OCI-LY7 (cell line): Measurements from ENCODE around the gene SNCAIP. TPM values are rescaled to one million over a fixed set of nuclear protein-coding genes. Genes with fewer than 3 reads are reported as not detected.

Source experiments
- BruUV-seq: library from RNA; stranded (reverse); fragments of 400-500 nt; replicated peaks from 2 replicates; lab custom pipeline; 2021; lab: Mats Ljungman, UMichigan
- CTCF ChIA-PET: fragments of 300-600 bp; sonication (Branson Sonifier 250); formaldehyde crosslinking; loops from one replicate; lab custom pipeline; 2022; ENCODE audit warnings: antibody characterized with exemption; ENCODE audit not compliant: unreplicated experiment; lab: Charles Lee
- POLR2A ChIA-PET: fragments of 300-600 bp; sonication (Branson Sonifier 250); formaldehyde crosslinking; loops from one replicate; lab custom pipeline; 2022; ENCODE audit warnings: antibody characterized with exemption; lab: Charles Lee
- DNase-seq: peaks from one replicate; pipeline ENCODE4 v3.0.0-alpha.2; 2015; ENCODE audit warnings: low spot score
- H2AFZ ChIP-seq: fragments of 200-600 bp; sonication (generic), shearing (Covaris generic); 2 replicates; pipeline ENCODE4 v1.6.1; 2014; ENCODE audit warnings: mild to moderate bottlenecking, antibody characterized with exemption, low read length, moderate library complexity
- H3K27ac ChIP-seq: fragments of 200-600 bp; sonication (generic); 2 replicates; pipeline ENCODE4 v1.5.1; 2014; ENCODE audit warnings: mixed run types, low read depth, mild to moderate bottlenecking, moderate library complexity, low read length, inconsistent platforms; ENCODE audit not compliant: poor library complexity, severe bottlenecking
- H3K36me3 ChIP-seq: fragments of 200-600 bp; sonication (generic); 2 replicates; pipeline ENCODE4 v1.6.1; 2014; ENCODE audit warnings: mild to moderate bottlenecking, antibody characterized with exemption, low read length, moderate library complexity, mixed read lengths; ENCODE audit not compliant: insufficient read depth
- H3K4me1 ChIP-seq: fragments of 200-600 bp; sonication (generic); 2 replicates; pipeline ENCODE4 v1.5.1; 2014; ENCODE audit warnings: mild to moderate bottlenecking, low read length; ENCODE audit not compliant: insufficient read depth, poor library complexity, severe bottlenecking
- H3K4me2 ChIP-seq: fragments of 200-600 bp; sonication (generic); 2 replicates; pipeline ENCODE4 v1.6.1; 2014; ENCODE audit warnings: mild to moderate bottlenecking, low read length
- H3K4me3 ChIP-seq: fragments of 200-600 bp; sonication (generic); 2 replicates; pipeline ENCODE4 v1.5.1; 2014; ENCODE audit warnings: mild to moderate bottlenecking, low read depth, low read length; ENCODE audit not compliant: poor library complexity, severe bottlenecking
- H3K79me2 ChIP-seq: fragments of 200-600 bp; sonication (generic); 2 replicates; pipeline ENCODE4 v1.6.1; 2016; ENCODE audit warnings: low read depth, mild to moderate bottlenecking, low read length, moderate library complexity, mixed read lengths; ENCODE audit not compliant: insufficient read depth
- H3K9me2 ChIP-seq: fragments of 200-600 bp; sonication (generic); 2 replicates; pipeline ENCODE4 v1.6.1; 2016; ENCODE audit warnings: mild to moderate bottlenecking, low read length, mixed read lengths; ENCODE audit not compliant: insufficient read depth
- H3K9me3 ChIP-seq: fragments of 200-600 bp; sonication (generic); 2 replicates; pipeline ENCODE4 v1.6.1; 2014; ENCODE audit warnings: mild to moderate bottlenecking, mixed run types, low read length, mixed read lengths
- H4K20me1 ChIP-seq: fragments of 200-600 bp; sonication (generic); 2 replicates; pipeline ENCODE4 v1.6.1; 2014; ENCODE audit warnings: mild to moderate bottlenecking, antibody characterized with exemption, low read length, moderate library complexity, mixed read lengths; ENCODE audit not compliant: insufficient read depth
- EZH2phosphoT487 ChIP-seq: fragments of 200-600 bp; sonication (generic); IDR thresholded peaks from 2 replicates; pipeline ENCODE4 v1.6.1; 2018; ENCODE audit warnings: low read depth, borderline replicate concordance, mild to moderate bottlenecking, mixed run types, antibody characterized with exemption, low read length, moderate library complexity, mixed read lengths
- intact Hi-C: fragments of 100-400 bp; cut with micrococcal nuclease; formaldehyde crosslinking; loops from one replicate; pipeline ENCODE4 v1.10.0; 2022; ENCODE audit not compliant: unreplicated experiment
- total RNA-seq, 2 experiments: library from RNA; depleted of rRNA in 1 of 2; stranded (reverse); fragments of >200 nt in 1 of 2; shearing (Covaris generic) in 1 of 2; gene quantifications; 2 replicates each; pipeline ENCODE4 v1.2.3, GENCODE V29; 2014 to 2022
- TF ChIP-seq, protein P1 (sequence below): fragments of 200-600 bp; sonication (generic); conservative IDR thresholded peaks from 2 replicates; pipeline ENCODE4 v1.5.1; 2014; ENCODE audit warnings: mild to moderate bottlenecking, antibody characterized with exemption, low read length, moderate library complexity, mixed read lengths

The SNCAIP gene
- total RNA-seq, 2 experiments from 2014 or later: not detected

DNA sequence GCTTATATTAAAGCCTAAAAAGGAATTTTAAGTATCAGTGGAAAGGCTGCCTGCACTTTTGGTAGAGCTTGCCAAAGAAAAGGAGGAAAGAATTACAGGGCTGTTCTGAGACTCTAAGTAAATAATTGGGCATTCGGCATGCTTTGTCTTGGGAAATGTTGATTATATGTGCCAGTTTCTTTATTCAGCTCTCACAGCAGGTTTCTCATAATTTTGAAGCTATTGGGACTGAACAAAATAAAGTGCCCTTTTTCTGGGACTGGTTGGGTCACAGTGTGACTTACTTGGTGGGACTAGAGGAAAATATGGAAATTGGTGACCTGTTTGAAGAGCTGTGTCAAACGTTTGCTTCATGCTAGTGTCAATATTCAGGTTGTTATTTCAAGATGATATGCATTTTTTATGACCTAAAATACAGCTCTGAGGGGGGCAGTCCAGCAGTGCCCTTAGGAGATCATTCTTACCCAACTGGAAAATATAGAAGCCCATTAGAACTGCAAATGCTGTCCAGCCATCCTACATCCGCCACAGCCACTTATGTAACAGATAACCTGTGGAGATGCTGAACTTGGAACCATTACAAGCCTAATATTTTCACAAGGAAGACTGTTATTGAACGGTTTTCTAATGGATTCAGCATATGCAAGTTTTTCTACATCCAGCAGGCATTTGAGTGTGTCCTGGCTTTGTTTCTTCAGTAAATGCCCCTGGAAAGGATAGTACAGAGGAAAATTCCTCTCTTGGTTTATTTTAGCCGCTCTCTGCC, 122.4 kb downstream of the SNCAIP start:
- Histone ChIP-seq H3K9me2 (no peaks in the 10 kb centered on the region), H3K79me2 (no peaks in the 10 kb centered on the region), H3K36me3 (no peaks in the 10 kb centered on the region), H3K4me1 (no peaks in the 10 kb centered on the region), H3K4me3 (no peak overlapping the region), H3K9me3 (no peaks in the 10 kb centered on the region), H2AFZ (no peak overlapping the region), H4K20me1 (no peaks in the 10 kb centered on the region), H3K4me2 (no peak overlapping the region), H3K27ac (no peak overlapping the region)
- TF ChIP-seq, protein P1, sequence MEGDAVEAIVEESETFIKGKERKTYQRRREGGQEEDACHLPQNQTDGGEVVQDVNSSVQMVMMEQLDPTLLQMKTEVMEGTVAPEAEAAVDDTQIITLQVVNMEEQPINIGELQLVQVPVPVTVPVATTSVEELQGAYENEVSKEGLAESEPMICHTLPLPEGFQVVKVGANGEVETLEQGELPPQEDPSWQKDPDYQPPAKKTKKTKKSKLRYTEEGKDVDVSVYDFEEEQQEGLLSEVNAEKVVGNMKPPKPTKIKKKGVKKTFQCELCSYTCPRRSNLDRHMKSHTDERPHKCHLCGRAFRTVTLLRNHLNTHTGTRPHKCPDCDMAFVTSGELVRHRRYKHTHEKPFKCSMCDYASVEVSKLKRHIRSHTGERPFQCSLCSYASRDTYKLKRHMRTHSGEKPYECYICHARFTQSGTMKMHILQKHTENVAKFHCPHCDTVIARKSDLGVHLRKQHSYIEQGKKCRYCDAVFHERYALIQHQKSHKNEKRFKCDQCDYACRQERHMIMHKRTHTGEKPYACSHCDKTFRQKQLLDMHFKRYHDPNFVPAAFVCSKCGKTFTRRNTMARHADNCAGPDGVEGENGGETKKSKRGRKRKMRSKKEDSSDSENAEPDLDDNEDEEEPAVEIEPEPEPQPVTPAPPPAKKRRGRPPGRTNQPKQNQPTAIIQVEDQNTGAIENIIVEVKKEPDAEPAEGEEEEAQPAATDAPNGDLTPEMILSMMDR: no peak
- no peak for TF ChIP-seq EZH2phosphoT487
- ChIA-PET POLR2A (no interaction called here), CTCF (no interaction called here)
- no TSS peak for BruUV-seq
- intact Hi-C loops: no loop called here
- DNase-seq: no peak

DNA sequence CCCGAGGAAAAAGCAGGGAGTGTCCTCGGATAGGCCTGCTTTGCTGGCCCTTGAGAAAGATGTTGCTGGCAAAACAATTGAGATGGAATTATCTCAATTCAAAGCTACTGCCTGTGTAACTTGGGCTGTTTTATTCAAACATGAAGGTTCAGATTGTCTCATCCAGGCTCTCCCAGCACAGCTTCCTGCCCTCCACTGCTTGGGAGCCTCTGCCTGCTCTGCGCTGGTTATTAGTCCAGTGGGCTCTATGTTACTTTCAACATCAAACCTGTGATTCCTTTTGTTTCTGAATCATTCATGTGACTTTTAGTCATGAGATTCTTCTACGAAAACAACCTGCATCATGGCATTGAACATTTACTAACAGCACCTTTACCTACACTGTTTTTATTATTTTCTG, 123.2 kb downstream of the SNCAIP start:
- H3K4me2 ChIP-seq: no peak overlapping the region
- intact Hi-C loops: no loop called here
- no peak overlapping the region for H3K27ac ChIP-seq
- no TSS peak for BruUV-seq
- H3K79me2 ChIP-seq: no peaks in the 10 kb centered on the region
- H3K9me3 ChIP-seq: no peaks in the 10 kb centered on the region
- H3K9me2 ChIP-seq: no peaks in the 10 kb centered on the region
- POLR2A ChIA-PET: no interaction called here
- no peaks in the 10 kb centered on the region for H4K20me1 ChIP-seq
- H2AFZ ChIP-seq: no peak overlapping the region
- H3K36me3 ChIP-seq: no peaks in the 10 kb centered on the region
- no peak for DNase-seq
- CTCF ChIA-PET: no interaction called here
- no peaks in the 10 kb centered on the region for H3K4me1 ChIP-seq
- no peak for TF ChIP-seq EZH2phosphoT487
- H3K4me3 ChIP-seq: no peak overlapping the region

DNA sequence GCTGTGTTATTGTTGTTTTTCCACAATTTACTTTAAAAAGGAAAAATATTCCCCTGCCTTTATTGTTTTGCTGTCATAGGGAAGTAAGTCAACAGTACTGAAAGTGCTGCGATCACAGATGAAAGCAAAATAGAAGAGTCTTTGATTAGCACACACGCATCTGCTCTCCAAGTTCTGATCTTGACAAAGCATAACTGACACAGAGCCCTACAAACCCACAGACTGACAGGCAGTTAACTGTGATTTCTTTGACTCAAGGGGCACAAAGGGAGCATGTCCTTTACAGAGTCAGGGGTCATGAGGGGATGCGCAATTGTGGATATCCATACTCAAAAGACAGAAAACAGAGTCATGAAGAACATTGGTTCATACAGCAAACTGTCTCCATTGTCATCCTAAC, 123.7 kb downstream of the SNCAIP start:
- no peak for TF ChIP-seq EZH2phosphoT487
- TF ChIP-seq, protein P1: no peak
- no peaks in the 10 kb centered on the region for H3K79me2 ChIP-seq
- intact Hi-C loops: no loop called here
- H3K27ac ChIP-seq: no peak overlapping the region
- no peak overlapping the region for H3K4me3 ChIP-seq
- no peaks in the 10 kb centered on the region for H3K9me3 ChIP-seq
- ChIA-PET POLR2A (no interaction called here), CTCF (no interaction called here)
- no peaks in the 10 kb centered on the region for H3K9me2 ChIP-seq
- no peak for DNase-seq
- H3K36me3 ChIP-seq: no peaks in the 10 kb centered on the region
- BruUV-seq: no TSS peak
- no peaks in the 10 kb centered on the region for H3K4me1 ChIP-seq
- H4K20me1 ChIP-seq: no peaks in the 10 kb centered on the region
- no peak overlapping the region for H3K4me2 ChIP-seq
- H2AFZ ChIP-seq: no peak overlapping the region
